ENCODE results near the gene RNF5.
"Not testable (repeated sequence)": the region's sequence is repeated elsewhere in the genome, so short reads cannot be mapped to it uniquely, and the experiment has no call there.

Gene RNF5

GRCh38 chr6:32183030-32183429, 4.8 kb downstream of the RNF5 start:
- H4K20me1 ChIP-seq (ENCODE audit: control insufficient read depth, insufficient read depth, low read depth, low read length) = no peaks in the 10 kb centered on the region
- no peaks in the 10 kb centered on the region for H3K27me3 ChIP-seq (ENCODE audit: control insufficient read depth, low read length)
- no peaks in the 10 kb centered on the region for H3K9me2 ChIP-seq (replicated peaks; ENCODE audit: control insufficient read depth, low read length)
- no peak for TF ChIP-seq EZH2phosphoT487 (IDR thresholded peaks at IDR 0.05; ENCODE audit: borderline replicate concordance, low read length)
- no peak for TF ChIP-seq CTCF (IDR thresholded peaks at IDR 0.05; ENCODE audit: low read depth, low read length, poor library complexity, severe bottlenecking)
- no peak overlapping the region for H3K4me2 ChIP-seq (ENCODE audit: low read length)
- H3K4me1 ChIP-seq (ENCODE audit: control insufficient read depth, low read length) = peaks cover 37% of the 10 kb centered on the region
- H3F3A ChIP-seq (ENCODE audit: control insufficient read depth, insufficient read depth) = peaks cover 4% of the 10 kb centered on the region; the same call in 1 of the 2 replicates
- H3K79me2 ChIP-seq (ENCODE audit: control insufficient read depth, low read length) = peaks cover 34% of the 10 kb centered on the region
- no peak overlapping the region for H3K4me3 ChIP-seq (ENCODE audit: low read length)
- no peaks in the 10 kb centered on the region for H3K9me3 ChIP-seq (ENCODE audit: control insufficient read depth, insufficient read depth, low read length)
- H3K27ac ChIP-seq (ENCODE audit: low read depth, low read length) = no peak overlapping the region
- H3K36me3 ChIP-seq (ENCODE audit: control insufficient read depth, low read length) = peaks cover 74% of the 10 kb centered on the region

- no peaks in the 10 kb centered on the region for H3K9me3 ChIP-seq (ENCODE audit: control insufficient read depth, insufficient read depth, low read length)
- H3K27me3 ChIP-seq (ENCODE audit: control insufficient read depth, low read length) = no peaks in the 10 kb centered on the region
- H3K4me1 ChIP-seq (ENCODE audit: control insufficient read depth, low read length) = peaks cover 42% of the 10 kb centered on the region
- H3K4me3 ChIP-seq (ENCODE audit: low read length) = no peak overlapping the region
- peaks cover 78% of the 10 kb centered on the region for H3K36me3 ChIP-seq (ENCODE audit: control insufficient read depth, low read length)
- H3F3A ChIP-seq (ENCODE audit: control insufficient read depth, insufficient read depth) = peaks cover 4% of the 10 kb centered on the region; the same call in 1 of the 2 replicates
- H3K27ac ChIP-seq (ENCODE audit: low read depth, low read length) = no peak overlapping the region
- H3K4me2 ChIP-seq (ENCODE audit: low read length) = no peak overlapping the region
- no peak for TF ChIP-seq CTCF (IDR thresholded peaks at IDR 0.05; ENCODE audit: low read depth, low read length, poor library complexity, severe bottlenecking)
- no peak for TF ChIP-seq EZH2phosphoT487 (IDR thresholded peaks at IDR 0.05; ENCODE audit: borderline replicate concordance, low read length)
- H3K79me2 ChIP-seq (ENCODE audit: control insufficient read depth, low read length) = peaks cover 38% of the 10 kb centered on the region
- no peaks in the 10 kb centered on the region for H3K9me2 ChIP-seq (replicated peaks; ENCODE audit: control insufficient read depth, low read length)
- no peaks in the 10 kb centered on the region for H4K20me1 ChIP-seq (ENCODE audit: control insufficient read depth, insufficient read depth, low read depth, low read length)
Observed at GRCh38 chr6:32183483-32184083, 5.4 kb downstream of the RNF5 start.

- Histone ChIP-seq H3K79me2 (ENCODE audit: control insufficient read depth, low read length) (peaks cover 38% of the 10 kb centered on the region), H3K4me3 (ENCODE audit: low read length) (no peak within 1 kb of the TSS), H3F3A (ENCODE audit: control insufficient read depth, insufficient read depth) (peaks cover 4% of the 10 kb centered on the region; the same call in 1 of the 2 replicates), H3K9me3 (ENCODE audit: control insufficient read depth, insufficient read depth, low read length) (no peaks in the 10 kb centered on the region), H3K4me1 (ENCODE audit: control insufficient read depth, low read length) (peaks cover 47% of the 10 kb centered on the region), H3K27me3 (ENCODE audit: control insufficient read depth, low read length) (no peaks in the 10 kb centered on the region), H3K36me3 (ENCODE audit: control insufficient read depth, low read length) (peaks cover 78% of the 10 kb centered on the region), H4K20me1 (ENCODE audit: control insufficient read depth, insufficient read depth, low read depth, low read length) (no peaks in the 10 kb centered on the region), H3K27ac (ENCODE audit: low read depth, low read length) (no peak within 1 kb of the TSS), H3K4me2 (ENCODE audit: low read length) (no peak within 1 kb of the TSS), H3K9me2 (replicated peaks; ENCODE audit: control insufficient read depth, low read length) (no peaks in the 10 kb centered on the region)
- TF ChIP-seq EZH2phosphoT487 (IDR thresholded peaks at IDR 0.05; ENCODE audit: borderline replicate concordance, low read length) (no peak), CTCF (IDR thresholded peaks at IDR 0.05; ENCODE audit: low read depth, low read length, poor library complexity, severe bottlenecking) (no peak)
Observed at GRCh38 chr6:32184084-32184640, 6.0 kb downstream of the RNF5 start, which contains the start of gene AGER. Gene AGER, minus strand, starts transcription at chr6:32184253. Its CDS starts 31 bp downstream, at chr6:32184222.

GRCh38 chr6:32185681-32186131, 7.5 kb downstream of the RNF5 start:
- H3F3A ChIP-seq (ENCODE audit: control insufficient read depth, insufficient read depth); H4K20me1 ChIP-seq (ENCODE audit: control insufficient read depth, insufficient read depth, low read depth, low read length); H3K4me3 ChIP-seq (ENCODE audit: low read length); H3K27ac ChIP-seq (ENCODE audit: low read depth, low read length); H3K9me2 ChIP-seq (replicated peaks; ENCODE audit: control insufficient read depth, low read length); H3K9me3 ChIP-seq (ENCODE audit: control insufficient read depth, insufficient read depth, low read length); H3K27me3 ChIP-seq (ENCODE audit: control insufficient read depth, low read length): not testable (repeated sequence)
- peaks cover 41% of the 10 kb centered on the region for H3K4me1 ChIP-seq (ENCODE audit: control insufficient read depth, low read length)
- H3K36me3 ChIP-seq (ENCODE audit: control insufficient read depth, low read length) = peaks cover 66% of the 10 kb centered on the region
- peak overlapping the region; percentile 11; the same call in 1 of the 2 replicates for H3K4me2 ChIP-seq (ENCODE audit: low read length)
- peaks cover 39% of the 10 kb centered on the region for H3K79me2 ChIP-seq (ENCODE audit: control insufficient read depth, low read length)

GRCh38 chr6:32186151-32186840, 8.1 kb downstream of the RNF5 start:
- not testable (repeated sequence) for H3K27me3 ChIP-seq (ENCODE audit: control insufficient read depth, low read length); H3K9me3 ChIP-seq (ENCODE audit: control insufficient read depth, insufficient read depth, low read length); H3F3A ChIP-seq (ENCODE audit: control insufficient read depth, insufficient read depth); H3K4me3 ChIP-seq (ENCODE audit: low read length); H3K9me2 ChIP-seq (replicated peaks; ENCODE audit: control insufficient read depth, low read length); H4K20me1 ChIP-seq (ENCODE audit: control insufficient read depth, insufficient read depth, low read depth, low read length); H3K4me2 ChIP-seq (ENCODE audit: low read length)
- Histone ChIP-seq H3K79me2 (ENCODE audit: control insufficient read depth, low read length) (peaks cover 42% of the 10 kb centered on the region), H3K36me3 (ENCODE audit: control insufficient read depth, low read length) (peaks cover 66% of the 10 kb centered on the region), H3K4me1 (ENCODE audit: control insufficient read depth, low read length) (peaks cover 46% of the 10 kb centered on the region), H3K27ac (ENCODE audit: low read depth, low read length) (peak overlapping the region; percentile 36)
